HEK293T (cell line): Measurements from ENCODE around the gene SLC12A7.
A peak's percentile ranks its signal among the peaks of the same experiment; 100 is the strongest.

Source experiments
- CTCF ChIA-PET: fragments of 350-600 bp; formaldehyde crosslinking; extraction: SDS; loops from one replicate; lab custom pipeline; 2021; ENCODE audit warnings: antibody characterized with exemption, inconsistent platforms; lab: Yijun Ruan, JAX
- POLR2A ChIA-PET: fragments of 350-600 bp; formaldehyde crosslinking; extraction: SDS; loops from one replicate; lab custom pipeline; 2020; ENCODE audit warnings: antibody characterized with exemption, inconsistent platforms; lab: Yijun Ruan, JAX
- DNase-seq: peaks from one replicate; pipeline ENCODE4 v3.0.0; 2012; ENCODE audit warnings: mixed read lengths; ENCODE audit errors: extremely low spot score
- ARNT ChIP-seq: fragments of 450-650 bp; IDR thresholded peaks from 2 replicates; pipeline ENCODE4 v1.6.1; 2017; ENCODE audit warnings: mild to moderate bottlenecking
- BHLHE40 ChIP-seq: fragments of 450-650 bp; IDR thresholded peaks from 2 replicates; pipeline ENCODE4 v1.6.1; 2016; ENCODE audit warnings: mild to moderate bottlenecking, moderate library complexity, borderline replicate concordance
- CTBP1 ChIP-seq: fragments of 450-650 bp; IDR thresholded peaks from 2 replicates; pipeline ENCODE4 v1.6.1; 2016; ENCODE audit warnings: borderline replicate concordance
- ELF4 ChIP-seq: fragments of 450-650 bp; IDR thresholded peaks from 2 replicates; pipeline ENCODE4 v1.6.1; 2017; ENCODE audit warnings: antibody characterized with exemption
- FOXA1 ChIP-seq: fragments of 450-650 bp; IDR thresholded peaks from 2 replicates; pipeline ENCODE4 v1.6.1; 2016; ENCODE audit warnings: mild to moderate bottlenecking
- FOXK2 ChIP-seq: fragments of 450-650 bp; IDR thresholded peaks from 2 replicates; pipeline ENCODE4 v1.6.1; 2016; ENCODE audit warnings: mild to moderate bottlenecking
- FOXM1 ChIP-seq: fragments of 450-650 bp; IDR thresholded peaks from 2 replicates; pipeline ENCODE4 v1.6.1; 2017; ENCODE audit warnings: mild to moderate bottlenecking, borderline replicate concordance
- HDGF ChIP-seq: fragments of 450-650 bp; IDR thresholded peaks from 2 replicates; pipeline ENCODE4 v1.6.1; 2017; ENCODE audit warnings: antibody characterized with exemption, borderline replicate concordance
- L3MBTL2 ChIP-seq: fragments of 450-650 bp; conservative IDR thresholded peaks from 2 replicates; pipeline ENCODE4 v1.6.1; 2016; ENCODE audit warnings: mild to moderate bottlenecking
- LEF1 ChIP-seq: fragments of 450-650 bp; IDR thresholded peaks from 2 replicates; pipeline ENCODE4 v1.6.1; 2017; ENCODE audit warnings: mild to moderate bottlenecking, borderline replicate concordance
- NFRKB ChIP-seq: fragments of 450-650 bp; IDR thresholded peaks from 2 replicates; pipeline ENCODE4 v1.6.1; 2016; ENCODE audit warnings: mild to moderate bottlenecking, moderate library complexity
- PKNOX1 ChIP-seq: fragments of 450-650 bp; IDR thresholded peaks from 2 replicates; pipeline ENCODE4 v1.6.1; 2016
- SP1 ChIP-seq: fragments of 450-650 bp; IDR thresholded peaks from 2 replicates; pipeline ENCODE4 v1.6.1; 2017
- SUZ12 ChIP-seq: fragments of 450-650 bp; IDR thresholded peaks from 2 replicates; pipeline ENCODE4 v1.6.1; 2016; ENCODE audit warnings: mild to moderate bottlenecking
- TARDBP ChIP-seq: fragments of 450-650 bp; IDR thresholded peaks from 2 replicates; pipeline ENCODE4 v1.6.1; 2016
- ZNF384 ChIP-seq: fragments of 450-650 bp; IDR thresholded peaks from 2 replicates; pipeline ENCODE4 v1.6.1; 2016

Gene SLC12A7

GRCh38 chr5:1012313-1012841, 99.5 kb downstream of the SLC12A7 start:
- POLR2A ChIA-PET, result no interaction called here
- CTCF ChIA-PET, result no interaction called here
- DNase-seq, result no peak
- TF ChIP-seq TARDBP, result no peak
- TF ChIP-seq BHLHE40, result no peak
- no peak for TF ChIP-seq FOXM1
- no peak for TF ChIP-seq ARNT
- TF ChIP-seq PKNOX1, result no peak
- TF ChIP-seq SUZ12, result no peak
- TF ChIP-seq NFRKB, result no peak
- TF ChIP-seq FOXA1, result no peak
- no peak for TF ChIP-seq FOXK2
- no peak for TF ChIP-seq ELF4
- TF ChIP-seq CTBP1, result no peak
- no peak for TF ChIP-seq ZNF384
- no peak for TF ChIP-seq SP1
- no peak for TF ChIP-seq LEF1
- no peak for TF ChIP-seq HDGF
- TF ChIP-seq L3MBTL2, result no peak

GRCh38 chr5:1011741-1012312, 100.0 kb downstream of the SLC12A7 start:
- POLR2A ChIA-PET, result no interaction called here
- no peak for DNase-seq
- CTCF ChIA-PET, result interaction anchor here (1.1 kb wide), 1 partner anchor 19 kb away, joined by 3 read pairs; no protein-coding TSS in a partner anchor
- TF ChIP-seq TARDBP (no peak), ELF4 (no peak), FOXA1 (no peak), SUZ12 (no peak), FOXM1 (no peak), SP1 (no peak), PKNOX1 (no peak), L3MBTL2 (no peak), BHLHE40 (no peak), ARNT (no peak), LEF1 (no peak), HDGF (no peak), FOXK2 (no peak)

- CTCF ChIA-PET, result interaction anchor here (0.7 to 3.1 kb wide), 9 partner anchors 8 to 219 kb away, joined by 3 to 14 read pairs (median 4); no protein-coding TSS in a partner anchor
- POLR2A ChIA-PET, result interaction anchor here (0.7 kb wide), 1 partner anchor 9 kb away, joined by 3 read pairs; no protein-coding TSS in a partner anchor
- peak; percentile 70 for DNase-seq
- TF ChIP-seq FOXA1, result no peak
- TF ChIP-seq ZNF384, result no peak
- TF ChIP-seq CTBP1, result no peak
- TF ChIP-seq NFRKB, result no peak
- TF ChIP-seq FOXK2, result no peak
- TF ChIP-seq PKNOX1, result no peak
- TF ChIP-seq FOXM1, result no peak
- no peak for TF ChIP-seq L3MBTL2
- TF ChIP-seq BHLHE40, result no peak
- no peak for TF ChIP-seq ELF4
- no peak for TF ChIP-seq TARDBP
- TF ChIP-seq HDGF, result no peak
- TF ChIP-seq SUZ12, result no peak
- no peak for TF ChIP-seq LEF1
- no peak for TF ChIP-seq ARNT
- TF ChIP-seq SP1, result no peak
Observed at GRCh38 chr5:1011226-1011631, 100.6 kb downstream of the SLC12A7 start.

GRCh38 chr5:1010641-1011046, 101.2 kb downstream of the SLC12A7 start:
- ChIA-PET CTCF (interaction anchor here (0.6 to 3.1 kb wide), 12 partner anchors 8 to 219 kb away, joined by 3 to 14 read pairs (median 4); no protein-coding TSS in a partner anchor), POLR2A (interaction anchor here (0.7 to 1.0 kb wide), 2 partner anchors 9 to 10 kb away, joined by 3 read pairs; no protein-coding TSS in a partner anchor)
- no peak for TF ChIP-seq FOXA1
- TF ChIP-seq BHLHE40, result no peak
- TF ChIP-seq HDGF, result no peak
- no peak for TF ChIP-seq NFRKB
- TF ChIP-seq ELF4, result no peak
- TF ChIP-seq SP1, result no peak
- TF ChIP-seq ZNF384, result no peak
- TF ChIP-seq FOXK2, result no peak
- no peak for TF ChIP-seq FOXM1
- no peak for DNase-seq

- POLR2A ChIA-PET, result interaction anchor here (1.0 kb wide), 1 partner anchor 11 kb away, joined by 3 read pairs; no protein-coding TSS in a partner anchor
- DNase-seq, result no peak
- no peak for TF ChIP-seq BHLHE40
- no peak for TF ChIP-seq ELF4
- no peak for TF ChIP-seq NFRKB
- no peak for TF ChIP-seq LEF1
- no peak for TF ChIP-seq SUZ12
- TF ChIP-seq FOXM1, result no peak
- no peak for TF ChIP-seq HDGF
- TF ChIP-seq SP1, result no peak
- no peak for TF ChIP-seq ARNT
- TF ChIP-seq CTBP1, result no peak
- no peak for TF ChIP-seq ZNF384
- TF ChIP-seq FOXA1, result no peak
- no peak for TF ChIP-seq FOXK2
- CTCF ChIA-PET, result interaction anchor here (1.0 to 3.1 kb wide), 10 partner anchors 10 to 164 kb away, joined by 3 to 14 read pairs (median 4); no protein-coding TSS in a partner anchor
Observed at GRCh38 chr5:1010181-1010510, 101.7 kb downstream of the SLC12A7 start.
